ENCODE results near the gene RTL1.

- TF ChIP-seq, protein P1, sequence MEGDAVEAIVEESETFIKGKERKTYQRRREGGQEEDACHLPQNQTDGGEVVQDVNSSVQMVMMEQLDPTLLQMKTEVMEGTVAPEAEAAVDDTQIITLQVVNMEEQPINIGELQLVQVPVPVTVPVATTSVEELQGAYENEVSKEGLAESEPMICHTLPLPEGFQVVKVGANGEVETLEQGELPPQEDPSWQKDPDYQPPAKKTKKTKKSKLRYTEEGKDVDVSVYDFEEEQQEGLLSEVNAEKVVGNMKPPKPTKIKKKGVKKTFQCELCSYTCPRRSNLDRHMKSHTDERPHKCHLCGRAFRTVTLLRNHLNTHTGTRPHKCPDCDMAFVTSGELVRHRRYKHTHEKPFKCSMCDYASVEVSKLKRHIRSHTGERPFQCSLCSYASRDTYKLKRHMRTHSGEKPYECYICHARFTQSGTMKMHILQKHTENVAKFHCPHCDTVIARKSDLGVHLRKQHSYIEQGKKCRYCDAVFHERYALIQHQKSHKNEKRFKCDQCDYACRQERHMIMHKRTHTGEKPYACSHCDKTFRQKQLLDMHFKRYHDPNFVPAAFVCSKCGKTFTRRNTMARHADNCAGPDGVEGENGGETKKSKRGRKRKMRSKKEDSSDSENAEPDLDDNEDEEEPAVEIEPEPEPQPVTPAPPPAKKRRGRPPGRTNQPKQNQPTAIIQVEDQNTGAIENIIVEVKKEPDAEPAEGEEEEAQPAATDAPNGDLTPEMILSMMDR (IDR thresholded peaks at IDR 0.05; ENCODE audit: borderline replicate concordance, extremely low read depth, low read length, poor library complexity, severe bottlenecking) = no peak
- TF ChIP-seq EZH2 (IDR thresholded peaks at IDR 0.05; ENCODE audit: borderline replicate concordance, low read depth, low read length, severe bottlenecking) = no peak
Observed at GRCh38 chr14:100862277-100862676, 41.2 kb downstream of the RTL1 start.

All from DND-41 (cell line).